A673 (cell line): ENCODE measurements around the gene GALNT10. TPM values are rescaled to one million over a fixed set of nuclear protein-coding genes. Genes with fewer than 3 reads are reported as not detected.

Source experiments
- BruUV-seq: library from RNA; stranded (reverse); fragments of 400-500 nt; replicated peaks from 2 replicates; lab custom pipeline; 2021; lab: Mats Ljungman, UMichigan
- CTCF ChIA-PET: fragments of 300-600 bp; sonication (Branson Sonifier 250); formaldehyde crosslinking; loops from one replicate; lab custom pipeline; 2022; ENCODE audit warnings: antibody characterized with exemption; lab: Charles Lee
- POLR2A ChIA-PET: fragments of 300-600 bp; sonication (Branson Sonifier 250); formaldehyde crosslinking; loops from one replicate; lab custom pipeline; 2022; ENCODE audit warnings: antibody characterized with exemption; ENCODE audit not compliant: low non-redundant PET; lab: Charles Lee
- DNase-seq: peaks from one replicate; pipeline ENCODE4 v3.0.0-alpha.2; 2015; ENCODE audit warnings: low spot score
- H3K27ac ChIP-seq: fragments of 200-600 bp; sonication (generic); 2 replicates; pipeline ENCODE4 v1.5.1; 2016; ENCODE audit warnings: mixed run types, low read depth, mild to moderate bottlenecking, mixed read lengths, antibody characterized with exemption, low read length; ENCODE audit not compliant: poor library complexity, severe bottlenecking
- H3K27me3 ChIP-seq: fragments of 200-600 bp; sonication (generic); replicated peaks from 2 replicates; pipeline ENCODE4 v1.6.1; 2017; ENCODE audit warnings: mixed run types, low read depth, mild to moderate bottlenecking, mixed read lengths, antibody characterized with exemption, low read length; ENCODE audit not compliant: insufficient read depth, poor library complexity
- H3K36me3 ChIP-seq: fragments of 200-600 bp; sonication (generic); 2 replicates; pipeline ENCODE4 v1.6.1; 2016; ENCODE audit warnings: mixed run types, mild to moderate bottlenecking, mixed read lengths, antibody characterized with exemption, low read length; ENCODE audit not compliant: insufficient read depth, poor library complexity, severe bottlenecking
- H3K4me1 ChIP-seq: fragments of 200-600 bp; sonication (generic); 2 replicates; pipeline ENCODE4 v1.6.1; 2017; ENCODE audit warnings: mixed run types, mild to moderate bottlenecking, mixed read lengths, antibody characterized with exemption, low read length; ENCODE audit not compliant: insufficient read depth, poor library complexity, severe bottlenecking
- H3K4me3 ChIP-seq: fragments of 200-600 bp; sonication (generic); 2 replicates; pipeline ENCODE4 v1.5.1; 2016; ENCODE audit warnings: low read depth, mixed run types, mild to moderate bottlenecking, mixed read lengths, low read length; ENCODE audit not compliant: poor library complexity, severe bottlenecking
- H3K9me3 ChIP-seq: fragments of 200-600 bp; sonication (generic); 2 replicates; pipeline ENCODE4 v1.6.1; 2016; ENCODE audit warnings: mixed run types, low read depth, mild to moderate bottlenecking, mixed read lengths, antibody characterized with exemption, low read length; ENCODE audit not compliant: poor library complexity, severe bottlenecking
- CTCF ChIP-seq: fragments of 300-800, 200-600 bp; sonication (generic); conservative IDR thresholded peaks from 2 replicates; pipeline ENCODE4 v1.5.1; 2017; ENCODE audit warnings: low read depth, mild to moderate bottlenecking, antibody characterized with exemption, low read length, moderate library complexity, mixed read lengths
- EZH2 ChIP-seq: fragments of 200-600 bp; sonication (generic); IDR thresholded peaks from 2 replicates; pipeline ENCODE4 v1.6.1; 2017; ENCODE audit warnings: borderline replicate concordance, low read depth, mild to moderate bottlenecking, mixed read lengths, antibody characterized with exemption, low read length; ENCODE audit not compliant: poor library complexity, severe bottlenecking
- intact Hi-C: fragments of 100-400 bp; cut with micrococcal nuclease; formaldehyde crosslinking; loops from one replicate; pipeline ENCODE4 v1.10.0; 2022; ENCODE audit not compliant: unreplicated experiment
- total RNA-seq: library from RNA; stranded (reverse); gene quantifications from 2 replicates; pipeline ENCODE4 v1.2.3, GENCODE V29; 2021

GALNT10 gene
- total RNA-seq, 1 experiment from 2014 or later: 17.9 TPM

DNA sequence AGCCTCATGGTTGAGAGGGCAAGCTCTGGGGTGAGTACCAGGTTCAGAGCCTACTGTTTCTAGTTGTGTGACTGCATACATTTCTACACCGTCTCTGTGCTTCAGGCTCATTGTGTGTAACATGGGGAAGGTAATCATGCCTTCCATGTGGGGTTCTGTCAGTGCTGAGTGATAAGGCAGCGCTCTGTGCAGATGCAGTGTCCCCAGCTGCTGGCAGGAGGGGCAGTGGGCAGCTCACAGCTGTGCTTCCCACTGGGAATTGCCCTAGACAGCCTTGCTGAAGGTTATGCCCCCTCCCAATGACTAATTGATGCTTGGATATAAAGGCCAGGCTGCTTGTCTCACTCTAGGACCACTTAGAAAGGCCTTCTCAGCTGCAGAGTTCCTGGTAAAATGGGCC is 133.5 kb downstream of the GALNT10 start:
- ChIA-PET POLR2A (no interaction called here), CTCF (no interaction called here)
- H3K36me3 ChIP-seq: no peaks in the 10 kb centered on the region
- no peak overlapping the region for H3K27ac ChIP-seq
- no peaks in the 10 kb centered on the region for H3K27me3 ChIP-seq
- H3K4me1 ChIP-seq: no peaks in the 10 kb centered on the region
- no peak for DNase-seq
- no peak for TF ChIP-seq CTCF
- TF ChIP-seq EZH2: no peak
- intact Hi-C loops: no loop called here
- BruUV-seq: no TSS peak
- H3K4me3 ChIP-seq: no peak overlapping the region
- no peaks in the 10 kb centered on the region for H3K9me3 ChIP-seq

GRCh38 chr5:154325566-154325965 is 135.0 kb downstream of the GALNT10 start:
- intact Hi-C loops: no loop called here
- ChIA-PET POLR2A (no interaction called here), CTCF (no interaction called here)
- no peaks in the 10 kb centered on the region for H3K9me3 ChIP-seq
- H3K4me3 ChIP-seq: no peak overlapping the region
- no peak overlapping the region for H3K27ac ChIP-seq
- no peaks in the 10 kb centered on the region for H3K27me3 ChIP-seq
- H3K4me1 ChIP-seq: no peaks in the 10 kb centered on the region
- DNase-seq: no peak
- TF ChIP-seq EZH2: no peak
- no peak for TF ChIP-seq CTCF
- BruUV-seq: no TSS peak
- no peaks in the 10 kb centered on the region for H3K36me3 ChIP-seq

GRCh38 chr5:154329062-154329461 is 138.5 kb downstream of the GALNT10 start:
- DNase-seq: no peak
- CTCF ChIA-PET: no interaction called here
- no TSS peak for BruUV-seq

More at GRCh38 chr5:154329062-154329461, 138.5 kb downstream of the GALNT10 start:
- POLR2A ChIA-PET: no interaction called here
- intact Hi-C loops: no loop called here
- Histone ChIP-seq H3K36me3 (no peaks in the 10 kb centered on the region), H3K27me3 (no peaks in the 10 kb centered on the region), H3K27ac (no peak overlapping the region), H3K4me1 (no peaks in the 10 kb centered on the region), H3K9me3 (no peaks in the 10 kb centered on the region), H3K4me3 (no peak overlapping the region)
- TF ChIP-seq EZH2 (no peak), CTCF (no peak)
